ENCODE results near the gene ABL2. TPM values are rescaled to one million over a fixed set of nuclear protein-coding genes. Genes with fewer than 3 reads are reported as not detected.

ABL2 gene
- total and polyA plus RNA-seq, 2 donors (not counting 1 experiment from before 2014, with no cell fraction given) = 2.6 to 20.0 TPM

DNA sequence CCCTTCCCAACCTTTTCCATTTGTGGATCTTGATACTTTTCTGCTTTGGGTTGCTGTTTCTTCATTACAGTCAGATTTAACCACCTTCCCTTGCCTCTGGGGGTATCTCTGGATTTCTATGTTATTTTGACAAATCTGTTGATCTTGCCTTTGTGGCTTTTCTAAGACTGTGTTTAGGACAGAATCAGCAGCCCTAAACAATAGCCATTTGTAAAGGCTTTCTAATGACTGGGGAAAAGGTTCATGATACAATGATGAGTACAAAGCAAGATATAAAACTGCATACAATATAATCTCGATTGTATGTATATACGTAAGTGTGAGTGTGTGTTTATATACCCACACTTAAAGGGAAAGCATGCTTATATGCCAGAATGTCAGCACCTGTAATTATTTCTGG lies 176.0 kb downstream of the ABL2 start:
- no peak overlapping the region for H3K9ac ChIP-seq (ENCODE audit: low read length)
- Mint-ChIP-seq H3K4me3 (no peak overlapping the region), H3K9me3 (ENCODE audit: insufficient read depth) (no peaks in the 10 kb centered on the region), H3K27ac (no peak overlapping the region), H3K4me1 (no peaks in the 10 kb centered on the region), H3K27me3 (no peaks in the 10 kb centered on the region)
- no CpG with 5 or more reads among the region's 2 CpGs for WGBS (ENCODE audit: insufficient coverage)
- DNase-seq = no peak
- no peak overlapping the region for H2AFZ ChIP-seq (ENCODE audit: insufficient read depth, low read depth, low read length, poor library complexity, severe bottlenecking)
- no peaks in the 10 kb centered on the region for H3K27me3 ChIP-seq (replicated peaks in 1 of 4; ENCODE audit: control extremely low read depth in 1 of 4, control insufficient read depth in 3 of 4, insufficient read depth in 4 of 4, low read length in 3 of 4)
- POLR2A ChIA-PET = no interaction called here
- peaks cover 0 to 2% (median 0%) of the 10 kb centered on the region in 3 donors for H3K9me3 ChIP-seq (ENCODE audit: control extremely low read depth in 1 of 3, control insufficient read depth in 2 of 3, insufficient read depth in 1 of 3, low read length in 2 of 3)
- H3K79me2 ChIP-seq (ENCODE audit: control insufficient read depth, insufficient read depth, low read length) = no peaks in the 10 kb centered on the region
- intact Hi-C loops (cut with micrococcal nuclease) = no loop called here
- no peak overlapping the region for H3K4me3 ChIP-seq (ENCODE audit: control extremely low read depth in 1 of 5, extremely low read depth in 1 of 5, insufficient read depth in 1 of 5, low read depth in 2 of 5, low read length in 4 of 5)
- CTCF ChIA-PET = no interaction called here
- no peaks in the 10 kb centered on the region for H4K20me1 ChIP-seq (ENCODE audit: control insufficient read depth, insufficient read depth, low read length, poor library complexity, severe bottlenecking)
- no peak overlapping the region for H3K4me2 ChIP-seq (replicated peaks; ENCODE audit: low read depth, low read length, poor library complexity, severe bottlenecking)
- no peaks in the 10 kb centered on the region for H3K4me1 ChIP-seq (ENCODE audit: control insufficient read depth in 2 of 2, insufficient read depth in 2 of 2, low read length in 2 of 2)
- H3K36me3 ChIP-seq (replicated peaks in 1 of 2; ENCODE audit: control extremely low read depth in 1 of 2, control insufficient read depth in 1 of 2, extremely low read depth in 1 of 2, insufficient read depth in 2 of 2, low read length in 1 of 2) = peaks cover 0 to 21% of the 10 kb centered on the region in 2 experiments
- TF ChIP-seq, protein P1, sequence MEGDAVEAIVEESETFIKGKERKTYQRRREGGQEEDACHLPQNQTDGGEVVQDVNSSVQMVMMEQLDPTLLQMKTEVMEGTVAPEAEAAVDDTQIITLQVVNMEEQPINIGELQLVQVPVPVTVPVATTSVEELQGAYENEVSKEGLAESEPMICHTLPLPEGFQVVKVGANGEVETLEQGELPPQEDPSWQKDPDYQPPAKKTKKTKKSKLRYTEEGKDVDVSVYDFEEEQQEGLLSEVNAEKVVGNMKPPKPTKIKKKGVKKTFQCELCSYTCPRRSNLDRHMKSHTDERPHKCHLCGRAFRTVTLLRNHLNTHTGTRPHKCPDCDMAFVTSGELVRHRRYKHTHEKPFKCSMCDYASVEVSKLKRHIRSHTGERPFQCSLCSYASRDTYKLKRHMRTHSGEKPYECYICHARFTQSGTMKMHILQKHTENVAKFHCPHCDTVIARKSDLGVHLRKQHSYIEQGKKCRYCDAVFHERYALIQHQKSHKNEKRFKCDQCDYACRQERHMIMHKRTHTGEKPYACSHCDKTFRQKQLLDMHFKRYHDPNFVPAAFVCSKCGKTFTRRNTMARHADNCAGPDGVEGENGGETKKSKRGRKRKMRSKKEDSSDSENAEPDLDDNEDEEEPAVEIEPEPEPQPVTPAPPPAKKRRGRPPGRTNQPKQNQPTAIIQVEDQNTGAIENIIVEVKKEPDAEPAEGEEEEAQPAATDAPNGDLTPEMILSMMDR (IDR thresholded peaks at IDR 0.05) = no peak
- no peak for TF ChIP-seq EZH2 (IDR thresholded peaks at IDR 0.05; ENCODE audit: borderline replicate concordance, insufficient read depth, low read depth, low read length, poor library complexity, severe bottlenecking)
- ATAC-seq (ENCODE audit: low read depth) = no peak
- H3K27ac ChIP-seq (ENCODE audit: low read length in 2 of 2) = no peak overlapping the region

DNA sequence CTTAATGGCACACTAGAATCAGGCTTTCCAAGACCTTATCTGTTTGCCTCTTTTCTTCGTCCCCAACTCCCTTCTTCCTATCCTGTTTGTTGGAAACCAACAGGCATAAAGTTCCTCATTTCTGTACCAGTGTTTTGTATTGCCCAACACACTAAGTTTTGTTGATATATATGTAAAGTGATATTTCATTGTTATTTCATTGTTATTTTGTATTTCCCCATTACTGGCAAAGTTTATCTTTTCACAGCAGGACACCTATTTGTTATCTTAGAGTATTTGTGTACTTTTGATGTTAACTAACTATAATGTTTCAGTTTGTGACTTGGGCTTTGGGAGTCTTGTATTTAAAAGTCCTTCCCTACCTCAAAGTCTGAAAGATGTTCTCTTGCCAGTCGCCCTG lies 176.7 kb downstream of the ABL2 start:
- no peaks in the 10 kb centered on the region for H3K27me3 Mint-ChIP-seq
- peaks cover 0 to 2% (median 0%) of the 10 kb centered on the region in 3 donors for H3K9me3 ChIP-seq (ENCODE audit: control extremely low read depth in 1 of 3, control insufficient read depth in 2 of 3, insufficient read depth in 1 of 3, low read length in 2 of 3)
- no peaks in the 10 kb centered on the region for H3K79me2 ChIP-seq (ENCODE audit: control insufficient read depth, insufficient read depth, low read length)
- no peaks in the 10 kb centered on the region for H3K4me1 Mint-ChIP-seq
- TF ChIP-seq, protein P1 (IDR thresholded peaks at IDR 0.05) = no peak
- no peak for TF ChIP-seq EZH2 (IDR thresholded peaks at IDR 0.05; ENCODE audit: borderline replicate concordance, insufficient read depth, low read depth, low read length, poor library complexity, severe bottlenecking)
- CTCF ChIA-PET = no interaction called here
- H3K4me3 Mint-ChIP-seq = no peak overlapping the region
- H3K27me3 ChIP-seq (replicated peaks in 1 of 4; ENCODE audit: control extremely low read depth in 1 of 4, control insufficient read depth in 3 of 4, insufficient read depth in 4 of 4, low read length in 3 of 4) = no peaks in the 10 kb centered on the region
- H3K36me3 ChIP-seq (replicated peaks in 1 of 2; ENCODE audit: control extremely low read depth in 1 of 2, control insufficient read depth in 1 of 2, extremely low read depth in 1 of 2, insufficient read depth in 2 of 2, low read length in 1 of 2) = peaks cover 0 to 17% of the 10 kb centered on the region in 2 experiments
- intact Hi-C loops (cut with micrococcal nuclease) = no loop called here
- H3K4me1 ChIP-seq (ENCODE audit: control insufficient read depth in 2 of 2, insufficient read depth in 2 of 2, low read length in 2 of 2) = no peaks in the 10 kb centered on the region
- ATAC-seq (ENCODE audit: low read depth) (no peak), DNase-seq (no peak)
- no peaks in the 10 kb centered on the region for H4K20me1 ChIP-seq (ENCODE audit: control insufficient read depth, insufficient read depth, low read length, poor library complexity, severe bottlenecking)
- no peak overlapping the region for H2AFZ ChIP-seq (ENCODE audit: insufficient read depth, low read depth, low read length, poor library complexity, severe bottlenecking)
- POLR2A ChIA-PET = no interaction called here
- H3K27ac Mint-ChIP-seq = no peak overlapping the region
- no peak overlapping the region for H3K27ac ChIP-seq (ENCODE audit: low read length in 2 of 2)
- no peak overlapping the region for H3K4me3 ChIP-seq (ENCODE audit: control extremely low read depth in 1 of 5, extremely low read depth in 1 of 5, insufficient read depth in 1 of 5, low read depth in 2 of 5, low read length in 4 of 5)
- WGBS (ENCODE audit: insufficient coverage) = 100% methylated on average over 1 of the region's 2 CpGs
- H3K9me3 Mint-ChIP-seq (ENCODE audit: insufficient read depth) = no peaks in the 10 kb centered on the region
- no peak overlapping the region for H3K4me2 ChIP-seq (replicated peaks; ENCODE audit: low read depth, low read length, poor library complexity, severe bottlenecking)
- no peak overlapping the region for H3K9ac ChIP-seq (ENCODE audit: low read length)

Small RNA genes lying within 50 kb of the gene (small RNA-seq; reads per million reads assigned to genes)
- not detected for gene AL512326.2 (ENCODE audit: insufficient read length, low read depth, low replicate concordance)
- gene AL512326.3 (ENCODE audit: insufficient read length, low read depth, low replicate concordance) = not detected
- not detected for gene EIF4A1P11 (ENCODE audit: insufficient read length, low read depth, low replicate concordance)
- not detected for gene RF00272 (ENCODE audit: insufficient read length, low read depth, low replicate concordance)

Other genes with a start within 250 kb of the ABL2 start
- 28.5 and 32.8 TPM in 2 replicates for gene FAM20B, start 203.8 kb downstream of the ABL2 start, total RNA-seq
- 5.2 and 7.5 TPM in 2 replicates for gene FAM20B, start 203.8 kb downstream of the ABL2 start, polyA plus RNA-seq
- gene TOR3A, start 147.6 kb downstream of the ABL2 start, total RNA-seq = 49.1 and 49.9 TPM in 2 replicates
- gene TOR3A, start 147.6 kb downstream of the ABL2 start, polyA plus RNA-seq = 51.6 and 65.6 TPM in 2 replicates
- gene SOAT1, start 64.1 kb upstream of the ABL2 start, total RNA-seq = 25.1 and 27.1 TPM in 2 replicates
- 3.1 and 5.1 TPM in 2 replicates for gene SOAT1, start 64.1 kb upstream of the ABL2 start, polyA plus RNA-seq
- gene AXDND1, start 136.3 kb upstream of the ABL2 start, total RNA-seq = 0.90 and 1.1 TPM in 2 replicates
- gene AXDND1, start 136.3 kb upstream of the ABL2 start, polyA plus RNA-seq = 0.40 TPM in 1 of 2 replicates, not detected in the other

Measured in B cell (primary cell).